GM12864 (cell line): Measurements from ENCODE around the gene PF4V1.

ENCODE experiments used
- DNase-seq: peaks from one replicate; pipeline ENCODE4 v3.0.0-alpha.2; 2011; ENCODE audit warnings: low read depth
- H3K4me3 ChIP-seq: 2 replicates; pipeline ENCODE4 v1.5.1; 2011; ENCODE audit warnings: mild to moderate bottlenecking, low read depth, low read length, control low read depth
- CTCF ChIP-seq: IDR thresholded peaks from 2 replicates; pipeline ENCODE4 v1.5.1; 2011; ENCODE audit warnings: low read depth, mild to moderate bottlenecking, moderate library complexity, low read length, control low read depth, inconsistent platforms; ENCODE audit errors: missing control alignments

PF4V1 gene

GRCh38 chr4:73872316-73873108 lies 19.4 kb downstream of the PF4V1 start:
- no peak for DNase-seq
- no peak overlapping the region for H3K4me3 ChIP-seq
- no peak for TF ChIP-seq CTCF

DNA sequence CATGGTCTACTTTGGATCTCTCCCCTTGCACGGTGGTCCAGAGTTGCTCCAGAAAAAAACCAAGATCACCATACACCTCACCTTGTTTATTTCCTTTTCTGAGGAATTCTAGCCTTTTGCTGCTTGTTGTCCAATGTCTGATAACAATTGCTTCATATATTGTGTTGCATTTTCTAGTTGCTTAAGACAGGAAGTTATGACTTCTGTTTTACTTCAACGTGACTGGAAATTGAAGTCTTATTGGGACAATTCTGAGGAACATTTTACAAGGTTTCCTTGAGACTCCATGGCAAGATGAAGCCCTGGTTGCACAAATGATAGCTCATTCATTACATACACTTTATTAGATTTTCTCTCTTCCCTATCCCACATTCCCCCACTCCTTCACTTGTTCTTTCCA lies 21.3 kb downstream of the PF4V1 start:
- no peak for DNase-seq
- H3K4me3 ChIP-seq = no peak overlapping the region
- no peak for TF ChIP-seq CTCF

DNA sequence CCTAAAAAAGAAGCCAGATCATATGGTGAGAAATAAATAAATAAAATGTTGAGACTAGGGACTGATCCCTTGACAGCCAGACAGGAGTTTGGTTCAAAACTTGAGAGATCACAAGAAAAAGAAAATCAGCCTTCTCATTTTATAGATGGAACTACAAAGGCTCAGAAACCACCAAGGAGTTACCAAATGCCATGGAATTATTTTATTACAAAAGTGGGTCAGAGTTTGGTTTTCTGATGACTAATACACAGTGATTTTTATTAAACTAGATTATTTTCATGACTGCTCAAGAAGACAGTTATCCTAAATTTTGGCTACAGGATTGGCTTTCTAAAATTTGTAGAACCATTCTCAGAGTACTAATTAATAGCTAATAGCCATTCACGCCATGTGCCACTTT lies 22.3 kb downstream of the PF4V1 start:
- no peak for TF ChIP-seq CTCF

DNA sequence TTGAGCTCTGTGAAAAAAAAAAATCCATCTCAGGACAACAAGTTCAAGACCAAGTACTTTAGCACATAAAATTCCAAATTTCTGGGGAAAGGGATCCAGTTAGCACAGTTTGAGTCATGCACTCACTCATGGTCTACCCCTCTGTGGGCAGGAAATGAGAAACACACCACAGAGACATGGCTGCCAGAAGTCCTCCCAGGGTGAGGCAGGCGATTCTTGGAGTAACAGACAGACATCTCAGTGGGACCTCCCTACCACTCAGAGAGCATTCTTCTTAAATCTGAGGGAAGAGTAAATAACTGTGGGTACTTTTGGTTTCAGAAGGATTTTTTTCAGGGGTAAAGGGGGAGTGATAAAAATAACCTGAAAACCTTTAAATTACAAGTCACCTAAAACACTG lies 30.2 kb downstream of the PF4V1 start:
- no peak for DNase-seq
- H3K4me3 ChIP-seq = no peak overlapping the region
- TF ChIP-seq CTCF = no peak

More for the DNA sequence above, 22.3 kb downstream of the PF4V1 start:
- H3K4me3 ChIP-seq = no peak overlapping the region
- no peak for DNase-seq

GRCh38 chr4:73885574-73886267 lies 32.6 kb downstream of the PF4V1 start:
- no peak for TF ChIP-seq CTCF
- DNase-seq = no peak
- H3K4me3 ChIP-seq = no peak overlapping the region

GRCh38 chr4:73891326-73891725 lies 38.2 kb downstream of the PF4V1 start:
- no peak overlapping the region for H3K4me3 ChIP-seq
- TF ChIP-seq CTCF = no peak
- DNase-seq = no peak
